Measurements from ENCODE around the gene FAM131A.

FAM131A gene, protein sequence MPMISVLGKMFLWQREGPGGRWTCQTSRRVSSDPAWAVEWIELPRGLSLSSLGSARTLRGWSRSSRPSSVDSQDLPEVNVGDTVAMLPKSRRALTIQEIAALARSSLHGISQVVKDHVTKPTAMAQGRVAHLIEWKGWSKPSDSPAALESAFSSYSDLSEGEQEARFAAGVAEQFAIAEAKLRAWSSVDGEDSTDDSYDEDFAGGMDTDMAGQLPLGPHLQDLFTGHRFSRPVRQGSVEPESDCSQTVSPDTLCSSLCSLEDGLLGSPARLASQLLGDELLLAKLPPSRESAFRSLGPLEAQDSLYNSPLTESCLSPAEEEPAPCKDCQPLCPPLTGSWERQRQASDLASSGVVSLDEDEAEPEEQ
- long read RNA-seq, partial matches to known transcripts: 0 of 1 reads
- long read RNA-seq, other reads (novel, unspliced or antisense): 0 of 1 reads

DNA sequence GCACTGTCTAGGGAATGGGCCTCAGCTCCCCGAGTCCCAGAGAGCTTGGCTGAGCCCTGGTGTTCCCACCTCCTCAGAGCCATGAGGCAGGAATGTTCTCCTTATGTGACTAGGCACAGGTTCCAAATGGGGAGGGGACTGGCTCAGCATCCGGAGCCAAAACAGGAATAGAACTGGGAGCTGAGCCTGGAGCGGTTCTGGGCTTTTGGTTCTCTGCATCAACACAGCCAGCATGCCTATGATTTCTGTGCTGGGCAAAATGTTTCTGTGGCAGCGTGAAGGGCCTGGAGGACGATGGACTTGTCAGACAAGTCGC, at the start of gene FAM131A:
Gene FAM131A (plus strand): TSS at position 202 of the 316 bp plus-strand sequence. CDS start 31 bp downstream, at position 233.
- DNase-seq (ENCODE audit: low read depth in 1 of 2, low spot score in 1 of 2): no peak
- Histone ChIP-seq H3K27me3 (ENCODE audit: insufficient read depth, poor library complexity, severe bottlenecking) (no peaks in the 10 kb centered on the region), H3K4me3 (replicated peaks; ENCODE audit: insufficient read depth, low read length) (no peak within 1 kb of the TSS), H3K27ac (replicated peaks) (no peak within 1 kb of the TSS)
- TF ChIP-seq SPI1 (IDR thresholded peaks at IDR 0.05; ENCODE audit: borderline replicate concordance, low read depth) (no peak), POLR2AphosphoS5 (IDR thresholded peaks at IDR 0.05; ENCODE audit: low read depth) (no peak), CTCF (IDR thresholded peaks at IDR 0.05; ENCODE audit: insufficient read depth, low read length) (no peak), GABPA (IDR thresholded peaks at IDR 0.05; ENCODE audit: low read depth) (no peak), REST (IDR thresholded peaks at IDR 0.05; ENCODE audit: insufficient replicate concordance, low read depth) (no peak)

GRCh38 chr3:184289426-184289938, 47.9 kb upstream of the FAM131A start:
- DNase-seq (ENCODE audit: low read depth in 1 of 2, low spot score in 1 of 2): peak in 1 of 2 experiments; percentile 65
- no peak overlapping the region for H3K27ac ChIP-seq (replicated peaks)
- TF ChIP-seq POLR2AphosphoS5 (IDR thresholded peaks at IDR 0.05; ENCODE audit: low read depth) (no peak), CTCF (IDR thresholded peaks at IDR 0.05; ENCODE audit: insufficient read depth, low read length) (peak; percentile 20), GABPA (IDR thresholded peaks at IDR 0.05; ENCODE audit: low read depth) (no peak), REST (IDR thresholded peaks at IDR 0.05; ENCODE audit: insufficient replicate concordance, low read depth) (no peak), SPI1 (IDR thresholded peaks at IDR 0.05; ENCODE audit: borderline replicate concordance, low read depth) (no peak)
- peaks cover 4% of the 10 kb centered on the region for H3K27me3 ChIP-seq (ENCODE audit: insufficient read depth, poor library complexity, severe bottlenecking)
- no peak overlapping the region for H3K4me3 ChIP-seq (replicated peaks; ENCODE audit: insufficient read depth, low read length)

DNA sequence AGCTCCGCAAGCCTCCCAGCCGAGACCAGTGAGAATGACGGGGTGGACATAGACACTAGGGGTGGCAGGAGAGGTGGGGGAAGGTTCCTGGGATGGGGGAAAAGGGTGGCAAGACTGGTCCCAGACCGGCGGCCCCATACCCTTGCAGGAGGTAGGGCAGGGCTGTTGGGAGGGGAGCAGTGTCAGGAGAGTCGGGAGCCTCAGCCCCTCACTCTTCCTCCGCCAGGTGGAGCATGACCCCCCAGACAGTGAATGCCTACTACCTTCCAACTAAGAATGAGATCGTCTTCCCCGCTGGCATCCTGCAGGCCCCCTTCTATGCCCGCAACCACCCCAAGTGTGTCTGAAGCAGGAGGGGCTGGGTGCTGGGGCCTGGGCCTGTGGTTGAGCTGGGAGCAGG, 47.1 kb upstream of the FAM131A start:
- H3K27me3 ChIP-seq (ENCODE audit: insufficient read depth, poor library complexity, severe bottlenecking): peaks cover 4% of the 10 kb centered on the region
- H3K4me3 ChIP-seq (replicated peaks; ENCODE audit: insufficient read depth, low read length): no peak overlapping the region
- TF ChIP-seq GABPA (IDR thresholded peaks at IDR 0.05; ENCODE audit: low read depth) (no peak), POLR2AphosphoS5 (IDR thresholded peaks at IDR 0.05; ENCODE audit: low read depth) (no peak), CTCF (IDR thresholded peaks at IDR 0.05; ENCODE audit: insufficient read depth, low read length) (no peak), REST (IDR thresholded peaks at IDR 0.05; ENCODE audit: insufficient replicate concordance, low read depth) (no peak), SPI1 (IDR thresholded peaks at IDR 0.05; ENCODE audit: borderline replicate concordance, low read depth) (no peak)
- no peak overlapping the region for H3K27ac ChIP-seq (replicated peaks)
- no peak for DNase-seq (ENCODE audit: low read depth in 1 of 2, low spot score in 1 of 2)

All from HL-60 (cell line).